IPS-18c (cell line): ENCODE measurements around the gene XPR1.
A peak's percentile ranks its signal among the peaks of the same experiment; 100 is the strongest.

ENCODE experiments used
- H3K4me3 ChIP-seq: 2 replicates; pipeline ENCODE4 v1.7.0; 2013; ENCODE audit warnings: low read depth, mild to moderate bottlenecking, low read length, moderate library complexity; ENCODE audit not compliant: insufficient read depth
- H3K9me3 ChIP-seq: one replicate; pipeline ENCODE4 v1.6.1; 2013; ENCODE audit warnings: mild to moderate bottlenecking, low read length, moderate library complexity; ENCODE audit not compliant: control insufficient read depth, insufficient read depth

XPR1 gene

DNA sequence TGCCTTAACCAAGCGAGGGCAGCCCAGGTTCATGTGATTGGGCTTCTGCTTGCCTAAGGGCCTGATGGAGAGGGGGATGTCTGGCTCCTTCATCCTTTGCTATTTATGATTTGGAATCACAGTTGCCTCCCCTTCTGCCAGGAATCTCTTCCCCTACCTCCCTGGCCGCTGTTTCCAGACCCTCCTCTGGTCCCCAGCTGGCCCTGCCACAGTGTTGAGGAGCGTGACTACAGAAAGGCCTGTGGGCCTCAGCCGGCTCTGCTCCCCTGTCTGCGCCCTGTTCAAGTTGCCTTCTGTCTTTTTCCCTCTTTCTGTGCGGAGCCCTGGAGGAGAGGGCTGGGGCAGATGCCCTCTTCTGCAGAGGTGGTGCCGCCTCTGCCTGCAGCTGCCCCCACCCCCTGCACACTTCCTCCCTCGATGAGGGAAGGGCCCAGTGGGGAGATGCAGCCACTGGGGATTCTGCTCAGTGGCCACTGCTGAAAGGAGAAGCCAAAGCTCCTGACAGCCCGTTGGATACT lies 287.4 kb downstream of the XPR1 start:
- Histone ChIP-seq H3K9me3 (no peaks in the 10 kb centered on the region), H3K4me3 (no peak overlapping the region)

DNA sequence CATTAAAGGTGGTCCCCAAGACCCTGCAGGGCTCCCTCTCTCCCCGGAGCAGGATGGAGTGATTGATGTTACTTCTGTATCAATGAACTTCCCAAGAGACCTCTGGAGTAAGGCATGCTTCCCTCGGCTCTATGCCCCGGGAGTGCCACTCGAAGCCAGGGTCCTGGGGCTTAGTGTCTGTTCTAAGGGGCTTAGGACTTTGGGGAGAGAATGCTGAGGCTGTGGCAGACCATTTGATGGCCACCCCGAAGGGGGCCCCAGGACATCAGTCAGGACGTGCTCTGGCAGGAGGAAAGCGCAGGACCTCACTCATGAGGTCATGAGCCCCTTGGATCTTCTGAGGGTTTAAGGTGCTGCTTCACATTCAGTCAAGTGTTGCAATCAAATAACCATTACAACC lies 288.4 kb downstream of the XPR1 start:
- Histone ChIP-seq H3K9me3 (no peaks in the 10 kb centered on the region), H3K4me3 (no peak overlapping the region)

DNA sequence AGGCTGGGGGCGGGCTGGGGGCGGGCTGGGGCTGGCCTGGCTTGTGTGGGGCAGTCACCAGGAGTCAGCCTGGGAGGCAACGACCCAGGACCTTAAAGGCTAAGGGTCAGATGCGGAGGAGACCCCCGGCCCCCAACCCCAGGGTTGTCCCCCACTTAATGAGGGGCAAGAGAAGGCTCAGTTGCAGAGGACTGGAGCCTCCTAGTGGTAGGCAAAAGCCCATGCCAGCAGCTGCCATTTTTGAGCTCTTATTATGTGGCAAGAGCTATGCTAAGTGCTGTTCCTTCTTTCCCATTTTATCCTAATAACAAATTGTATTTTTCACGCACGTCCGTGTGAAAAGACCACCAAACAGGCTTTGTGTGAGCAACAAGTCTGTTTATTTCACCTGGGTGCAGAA lies 288.9 kb downstream of the XPR1 start:
- no peak overlapping the region for H3K4me3 ChIP-seq
- H3K9me3 ChIP-seq, result no peaks in the 10 kb centered on the region

DNA sequence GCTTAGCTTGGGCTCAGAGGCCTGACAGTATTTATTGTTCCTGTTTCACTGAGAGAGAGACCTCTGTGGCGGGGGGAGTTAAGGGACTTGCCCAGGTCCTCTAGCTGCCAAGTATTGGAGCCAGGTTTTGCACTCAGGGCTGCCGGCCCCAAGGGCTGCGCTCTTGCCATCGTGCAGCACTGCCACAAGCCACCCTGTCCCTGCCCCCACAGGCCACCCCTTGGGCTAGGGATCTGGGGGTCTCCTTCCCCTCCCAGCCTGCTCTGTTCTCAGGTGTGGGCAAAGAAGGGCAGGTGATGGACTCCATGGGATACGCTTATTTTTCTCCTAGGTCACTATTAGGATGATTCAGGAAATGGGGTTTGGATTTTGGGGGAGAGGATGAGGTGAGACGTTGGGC lies 289.6 kb downstream of the XPR1 start:
- no peaks in the 10 kb centered on the region for H3K9me3 ChIP-seq
- H3K4me3 ChIP-seq, result no peak overlapping the region

DNA sequence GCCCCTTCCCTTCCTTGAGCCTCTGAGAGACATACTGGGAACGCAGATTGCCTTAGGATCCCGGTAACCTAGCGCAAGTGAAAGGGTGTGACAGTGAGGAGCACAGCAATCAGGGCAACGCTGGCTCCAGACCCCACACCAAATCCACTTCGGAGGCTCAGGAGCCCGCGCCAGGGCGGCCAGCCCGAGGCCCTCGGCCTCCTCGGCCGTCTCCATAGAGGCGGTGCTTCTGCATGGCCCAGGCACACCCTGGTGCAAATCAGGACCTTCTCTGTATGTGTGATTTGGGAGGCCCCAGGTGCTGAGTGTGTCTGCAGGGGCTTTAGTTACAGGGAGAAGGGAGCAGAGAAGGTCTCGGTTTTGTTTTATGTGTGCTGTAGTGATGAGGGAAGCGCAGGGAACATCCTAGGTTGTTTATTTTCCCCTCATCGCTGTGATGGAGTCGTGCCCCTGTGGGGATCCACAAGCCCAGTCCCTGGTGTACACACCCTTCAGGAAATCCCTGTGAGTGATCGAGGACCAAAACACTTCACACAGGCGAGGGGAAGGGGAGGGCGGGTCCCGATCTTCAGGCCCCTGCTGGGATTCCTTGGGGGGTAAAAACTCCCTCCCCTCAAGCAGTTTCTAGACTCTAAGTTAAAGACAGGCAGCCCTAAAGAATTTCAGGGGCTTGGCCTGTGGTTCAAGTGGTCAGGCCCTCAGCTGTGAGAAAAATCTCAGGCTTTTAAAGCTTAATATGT lies 290.2 kb downstream of the XPR1 start:
- Histone ChIP-seq H3K4me3 (no peak overlapping the region), H3K9me3 (no peaks in the 10 kb centered on the region)

DNA sequence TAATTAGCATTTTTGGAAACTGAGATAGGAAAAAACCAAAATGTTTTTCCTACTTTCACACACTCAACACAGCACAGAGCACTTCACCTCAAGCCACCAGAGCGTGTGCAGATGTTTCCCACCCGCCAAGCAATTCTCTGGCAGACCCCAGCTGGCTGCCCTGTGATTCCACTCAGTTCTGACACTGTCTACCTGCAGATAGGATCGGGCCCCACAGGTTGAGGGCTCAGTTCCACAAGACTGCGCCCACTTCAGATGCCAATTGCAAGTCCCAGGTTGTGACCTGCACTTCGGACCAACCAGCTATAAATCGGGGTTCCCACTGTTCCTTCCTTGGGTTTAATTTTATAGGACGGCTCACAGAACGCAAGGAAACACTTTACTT lies 290.8 kb downstream of the XPR1 start:
- H3K4me3 ChIP-seq, result no peak overlapping the region
- no peaks in the 10 kb centered on the region for H3K9me3 ChIP-seq

DNA sequence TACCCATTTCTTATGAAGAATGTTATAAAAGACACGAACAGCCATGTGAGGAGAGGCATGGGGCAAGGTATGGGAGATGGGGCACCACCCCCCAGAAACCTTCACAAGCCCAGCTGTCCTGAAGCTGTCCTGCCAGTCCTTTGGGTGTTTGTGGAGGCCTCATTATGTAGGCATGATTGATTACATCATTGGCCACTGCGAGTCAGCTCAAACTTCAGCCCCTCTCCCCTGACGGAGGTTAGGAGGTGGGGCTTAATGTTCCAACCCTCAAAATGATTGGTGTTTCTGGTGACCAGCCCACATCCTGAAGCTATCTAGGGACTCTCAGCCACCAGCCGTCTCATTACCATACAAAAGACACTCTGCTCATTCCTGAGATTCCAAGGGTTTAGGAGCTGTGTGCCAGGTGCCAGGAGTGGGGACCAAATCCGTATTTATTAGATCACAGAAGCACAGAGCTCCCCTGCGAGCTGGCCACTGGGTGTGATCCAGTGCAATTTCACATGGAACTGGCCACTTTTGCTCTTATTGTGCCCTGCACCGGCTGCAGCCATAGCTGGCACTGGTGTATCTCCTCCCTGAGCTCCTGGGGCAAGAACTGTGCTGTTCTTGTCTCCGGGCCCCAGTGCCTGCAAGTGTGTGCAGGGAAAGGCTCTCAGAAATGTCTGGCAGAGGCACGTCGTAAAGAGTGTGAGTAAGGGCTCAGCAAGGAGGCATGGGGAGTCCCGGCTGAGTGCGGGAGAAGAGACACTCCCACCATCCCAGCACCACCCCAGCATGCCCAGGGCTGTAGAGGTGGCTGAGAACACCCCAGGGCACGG lies 291.4 kb downstream of the XPR1 start:
- no peaks in the 10 kb centered on the region for H3K9me3 ChIP-seq
- peak overlapping the region; percentile 32 for H3K4me3 ChIP-seq

DNA sequence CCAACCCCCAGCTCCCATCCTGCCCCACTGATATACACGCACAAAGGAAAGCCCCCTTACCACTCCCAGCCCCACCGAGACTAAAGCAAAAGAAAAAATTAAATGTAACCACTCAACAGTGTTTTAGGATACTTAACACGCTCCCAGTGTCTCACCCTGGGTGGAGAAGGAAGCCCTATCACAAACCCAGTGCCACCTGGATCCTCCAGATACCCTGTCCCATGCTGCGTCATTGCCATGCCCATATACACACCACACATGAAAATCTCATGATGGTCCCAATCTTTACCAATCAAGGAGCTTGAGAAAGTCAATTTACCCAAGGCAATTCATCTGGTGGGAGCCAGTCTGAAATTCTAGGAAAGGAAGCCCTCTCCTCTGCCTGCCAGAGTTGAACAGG lies 292.1 kb downstream of the XPR1 start:
- Histone ChIP-seq H3K4me3 (0 out of 2 replicates have a peak overlapping the region, but pooled peaks have one; percentile 32), H3K9me3 (no peaks in the 10 kb centered on the region)

DNA sequence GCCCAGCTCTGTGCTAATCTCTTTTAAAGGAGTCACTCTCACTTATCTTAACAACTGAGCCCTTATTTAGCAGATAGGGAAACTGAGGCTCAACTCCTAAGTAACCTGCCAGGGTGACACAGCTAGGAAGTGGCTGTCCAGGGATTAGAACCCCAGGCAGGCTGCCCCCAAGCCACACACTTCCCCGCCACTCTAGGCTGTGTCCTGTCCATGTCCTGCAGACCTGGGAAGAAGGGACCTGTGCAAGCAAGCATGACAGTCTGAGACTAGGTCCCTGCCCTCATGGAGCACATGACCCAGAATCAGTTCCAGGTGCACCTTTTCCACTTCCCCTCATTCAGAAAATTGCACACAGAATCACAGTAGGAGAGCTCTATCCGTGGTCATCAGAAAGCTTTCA lies 293.1 kb downstream of the XPR1 start:
- H3K4me3 ChIP-seq, result no peak overlapping the region
- H3K9me3 ChIP-seq, result no peaks in the 10 kb centered on the region

DNA sequence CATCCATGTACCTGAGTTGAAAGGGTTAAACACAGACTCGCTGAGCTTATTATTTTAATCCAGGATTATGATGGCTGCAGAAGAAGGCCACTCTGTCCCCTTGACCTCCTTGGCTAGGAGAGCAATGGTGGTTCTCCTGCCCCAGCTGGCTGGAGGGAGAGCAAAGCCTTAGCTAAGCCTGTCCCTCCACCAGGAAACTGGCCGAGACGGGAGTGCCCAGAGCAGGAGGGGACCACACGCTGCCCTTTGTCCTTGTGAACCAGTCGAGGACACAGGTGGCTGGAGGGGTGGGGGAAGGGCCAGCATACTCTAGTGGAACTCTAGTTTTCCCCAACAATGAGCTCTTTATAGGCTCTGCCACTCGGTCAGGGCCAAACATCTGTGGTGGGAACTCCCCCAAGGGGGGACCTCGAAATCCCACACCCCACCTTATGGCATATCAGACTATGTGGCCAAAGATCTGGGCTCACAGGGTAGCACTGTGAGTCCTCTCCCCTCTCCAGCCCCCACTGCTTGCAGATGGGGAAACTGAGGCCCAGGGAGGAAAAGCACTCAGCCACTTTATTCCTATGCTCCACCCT lies 293.7 kb downstream of the XPR1 start:
- Histone ChIP-seq H3K4me3 (no peak overlapping the region), H3K9me3 (no peaks in the 10 kb centered on the region)

DNA sequence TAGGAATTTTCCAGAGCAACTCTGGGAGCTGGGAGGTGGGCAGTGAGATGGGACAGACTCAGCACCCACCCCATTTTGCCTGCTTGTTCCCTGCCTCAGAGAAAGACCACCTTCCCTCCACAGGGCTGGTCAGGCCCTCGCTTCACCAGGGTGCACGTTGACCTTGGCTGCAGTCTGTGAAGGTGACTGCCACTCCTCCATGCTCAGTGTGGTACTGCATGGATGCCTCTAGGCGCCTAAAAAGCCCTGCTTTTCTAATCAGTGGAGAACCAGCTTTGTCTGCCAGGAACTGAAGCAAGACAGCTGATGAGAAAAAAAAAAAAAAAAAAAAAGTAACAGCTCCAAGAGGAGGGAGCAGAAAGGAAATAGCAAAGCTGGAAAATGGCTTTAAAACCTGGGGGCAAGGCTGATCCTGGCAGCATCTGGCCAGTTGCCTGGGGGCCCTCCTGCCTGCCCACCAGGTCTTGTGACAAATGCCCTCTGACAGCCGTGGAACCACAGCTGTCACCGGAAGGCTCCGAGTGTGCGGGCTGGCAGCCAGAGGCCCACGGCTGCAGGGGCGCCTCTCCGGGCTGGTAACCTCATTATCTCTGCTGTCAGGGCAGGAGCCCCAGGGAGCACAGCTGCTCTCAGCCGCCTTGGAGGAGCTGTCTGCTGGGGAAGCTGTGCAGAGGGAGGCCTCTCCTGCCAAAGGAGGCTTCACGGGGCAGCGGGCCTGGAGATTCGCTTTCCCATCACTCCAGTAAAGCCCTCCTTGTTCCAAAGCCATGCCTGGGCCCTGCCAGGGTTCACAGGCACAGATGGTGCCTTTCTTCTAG lies 294.6 kb downstream of the XPR1 start:
- H3K9me3 ChIP-seq, result no peaks in the 10 kb centered on the region
- no peak overlapping the region for H3K4me3 ChIP-seq

DNA sequence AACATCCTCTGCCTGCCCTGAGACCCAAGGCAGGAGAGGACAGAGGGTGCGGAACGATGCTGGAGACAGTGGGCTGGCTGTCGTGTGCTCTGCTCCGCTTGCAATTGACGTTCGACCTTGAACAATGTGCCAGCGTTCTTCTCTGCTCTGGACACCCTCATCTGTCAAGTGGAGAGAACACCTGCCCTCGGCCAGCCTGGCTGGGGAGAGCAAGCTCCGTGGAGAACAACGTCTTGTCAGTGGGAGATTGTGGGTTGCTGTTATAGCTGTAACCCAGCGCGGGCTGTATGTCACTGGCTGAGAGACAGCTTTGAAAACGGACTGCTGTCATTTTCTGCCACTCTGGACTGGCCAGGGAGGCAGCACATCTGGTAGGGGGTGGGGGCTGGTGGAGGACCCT lies 295.5 kb downstream of the XPR1 start:
- no peaks in the 10 kb centered on the region for H3K9me3 ChIP-seq
- H3K4me3 ChIP-seq, result no peak overlapping the region

DNA sequence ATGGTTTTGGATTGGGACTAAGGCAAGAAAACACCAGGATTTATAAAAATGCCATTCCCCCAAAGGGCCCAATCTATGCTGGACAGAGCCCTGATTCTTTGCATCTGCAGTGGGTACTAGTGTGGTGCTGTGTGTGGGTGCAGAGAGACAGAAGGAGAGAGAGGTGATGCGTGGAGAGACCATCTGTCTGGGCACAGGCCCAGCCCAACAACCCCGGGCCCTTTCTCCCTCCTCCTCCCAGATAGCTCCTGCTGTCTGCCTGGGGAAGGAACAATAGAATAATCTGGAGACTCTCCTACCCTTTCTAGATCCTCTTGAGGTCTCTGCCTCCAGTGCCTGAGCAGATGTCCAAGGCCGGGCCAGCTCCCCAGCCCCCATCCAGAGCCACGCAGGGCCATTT lies 296.0 kb downstream of the XPR1 start:
- Histone ChIP-seq H3K9me3 (no peaks in the 10 kb centered on the region), H3K4me3 (no peak overlapping the region)

DNA sequence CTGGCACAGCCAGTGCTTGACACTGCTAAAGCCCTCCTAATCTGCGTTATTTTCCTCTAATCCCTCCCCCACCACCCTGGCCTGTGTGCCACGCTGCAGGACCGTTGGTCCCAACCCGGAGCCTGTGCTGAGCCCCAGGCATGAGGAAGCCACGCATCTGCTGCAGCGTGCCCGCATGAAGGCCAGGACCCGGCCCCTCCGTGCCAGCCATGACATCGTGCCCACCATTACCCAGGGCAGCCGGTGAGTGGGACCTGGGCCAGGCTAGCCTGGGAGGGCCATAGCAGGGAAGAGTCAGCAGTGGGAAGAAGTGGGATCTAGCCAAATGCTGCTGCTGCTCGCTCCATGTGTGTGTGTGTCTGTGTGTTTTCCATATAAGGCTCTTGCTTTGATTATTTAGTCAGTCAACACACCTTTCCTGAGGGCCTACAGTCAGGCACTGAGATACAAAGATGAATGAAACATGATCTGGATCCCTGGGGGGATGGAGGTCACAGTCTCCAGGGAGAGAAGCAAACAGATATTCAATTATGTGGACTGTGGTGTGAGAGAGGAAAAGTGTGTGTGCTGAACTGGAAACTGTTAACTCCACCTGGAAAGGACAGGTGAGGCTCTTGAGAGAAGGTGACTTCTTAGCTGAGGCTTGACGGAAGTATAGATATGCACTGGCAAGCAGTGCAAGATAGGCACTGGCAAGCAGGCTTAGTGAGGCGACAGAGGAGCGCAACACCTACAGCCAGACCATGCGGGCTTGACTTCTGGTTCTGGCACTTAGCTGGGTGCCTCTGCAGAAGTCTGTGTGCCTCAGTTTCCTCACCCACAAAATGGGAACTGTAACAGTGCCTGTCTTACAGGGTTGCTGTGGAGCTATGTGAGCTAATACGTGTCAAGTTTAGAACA lies 296.8 kb downstream of the XPR1 start:
- H3K9me3 ChIP-seq, result no peaks in the 10 kb centered on the region
- no peak overlapping the region for H3K4me3 ChIP-seq

DNA sequence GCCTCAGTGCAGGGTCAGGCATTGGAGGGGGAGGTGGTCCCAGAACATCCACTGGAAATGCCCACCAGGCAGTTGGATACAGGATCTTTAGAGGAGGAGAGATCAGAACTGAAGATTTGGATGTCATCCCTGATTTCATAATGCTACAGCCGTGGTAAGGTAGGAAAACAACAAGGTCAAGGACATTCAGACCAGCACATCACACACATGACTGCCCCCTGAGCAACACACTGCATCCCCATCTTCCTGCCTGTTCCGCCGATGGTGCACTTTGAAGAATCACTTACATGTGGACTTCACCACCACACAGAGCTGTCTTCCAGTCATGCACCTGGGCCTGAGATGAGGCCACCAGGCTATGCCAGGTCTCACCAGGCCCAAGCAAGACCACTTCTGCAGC lies 297.6 kb downstream of the XPR1 start:
- Histone ChIP-seq H3K4me3 (no peak overlapping the region), H3K9me3 (no peaks in the 10 kb centered on the region)

DNA sequence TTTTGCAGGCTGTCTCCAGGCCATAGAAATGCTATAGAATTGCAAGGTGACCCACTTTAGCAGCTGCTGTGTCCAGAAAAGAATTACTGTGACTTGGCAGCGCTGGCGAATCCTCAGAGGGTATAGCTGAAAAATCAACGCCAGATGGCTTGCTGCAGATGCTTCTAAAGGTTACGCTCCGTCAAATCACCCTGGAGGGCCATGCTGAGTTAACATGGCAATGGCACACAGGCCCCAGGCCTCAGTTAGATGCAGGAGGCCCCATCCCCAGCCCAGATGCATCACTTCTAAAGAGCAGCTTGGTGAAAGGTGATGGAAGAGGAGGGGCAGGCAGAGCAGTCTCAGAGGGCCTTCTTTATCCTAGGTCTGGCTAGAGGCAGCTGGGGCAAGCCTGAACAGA lies 298.9 kb downstream of the XPR1 start:
- Histone ChIP-seq H3K9me3 (no peaks in the 10 kb centered on the region), H3K4me3 (no peak overlapping the region)
